GM12872 (cell line): ENCODE measurements around the gene KRTAP12-4.

Experiments
- CTCF ChIP-seq: IDR thresholded peaks from 3 replicates; pipeline ENCODE4 v1.5.1; 2011; ENCODE audit warnings: low read depth, mild to moderate bottlenecking, low read length, moderate library complexity; ENCODE audit not compliant: insufficient read depth

Gene KRTAP12-4

DNA sequence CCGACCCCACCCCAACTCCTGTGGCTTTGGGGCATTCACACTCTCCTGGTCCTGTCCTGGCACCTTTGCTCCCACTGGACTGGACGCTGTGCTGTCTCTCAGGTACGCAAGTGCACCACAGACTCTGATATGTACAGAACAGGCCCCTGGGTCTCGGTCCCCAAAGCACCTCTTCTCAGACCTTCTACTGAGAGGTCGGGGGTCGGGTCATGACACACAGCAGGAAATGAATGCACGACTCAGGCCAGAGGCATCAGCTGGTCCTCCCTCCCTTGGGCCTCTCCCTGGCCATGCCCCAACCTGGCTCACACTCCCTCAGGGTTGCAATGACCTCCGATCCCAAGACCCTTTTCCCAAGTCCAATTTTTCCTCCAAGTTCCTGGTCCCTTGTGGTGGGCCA is 40.7 kb upstream of the KRTAP12-4 start:
- no peak for TF ChIP-seq CTCF

GRCh38 chr21:44694776-44695175 is 40.3 kb upstream of the KRTAP12-4 start:
- TF ChIP-seq CTCF, result no peak

DNA sequence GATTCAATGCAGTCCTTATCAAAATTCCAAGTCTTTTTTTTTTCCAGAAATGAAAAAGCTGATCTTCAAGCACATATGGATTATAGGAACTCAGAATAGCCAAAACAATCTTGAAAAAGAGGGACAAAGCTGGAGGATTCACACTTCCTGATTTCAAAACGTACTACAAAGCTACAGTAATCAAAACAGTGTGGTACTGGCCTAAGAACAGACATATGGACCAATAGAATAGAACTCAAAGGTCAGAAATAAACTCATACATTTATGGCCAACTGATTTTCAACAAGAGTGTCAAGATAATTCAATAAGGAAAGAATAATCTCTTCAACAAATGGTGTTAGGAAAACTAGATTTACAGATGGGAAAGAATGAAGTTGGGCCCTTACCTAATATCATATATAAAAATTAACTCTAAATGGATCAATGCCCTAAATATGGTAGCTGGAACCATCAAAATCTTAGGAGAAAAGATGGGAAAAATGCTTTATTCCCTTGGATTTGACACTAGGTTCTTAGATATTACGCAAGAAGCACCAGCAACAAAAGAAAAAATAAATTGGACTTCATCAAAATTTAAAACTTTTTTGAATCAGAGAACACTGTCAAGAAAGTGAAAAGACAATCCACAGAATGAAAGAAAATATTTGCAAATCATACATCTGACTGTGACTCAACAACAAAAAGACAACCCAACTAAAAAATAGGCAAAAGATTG is 38.5 kb upstream of the KRTAP12-4 start:
- TF ChIP-seq CTCF, result no peak

- no peak for TF ChIP-seq CTCF
These were observed 37.2 kb upstream of the KRTAP12-4 start for GRCh38 chr21:44691686-44692085.

- no peak for TF ChIP-seq CTCF
These were observed 33.2 kb upstream of the KRTAP12-4 start for GRCh38 chr21:44687671-44688070.

- TF ChIP-seq CTCF, result no peak
These were observed 32.5 kb upstream of the KRTAP12-4 start for GRCh38 chr21:44686843-44687561.

DNA sequence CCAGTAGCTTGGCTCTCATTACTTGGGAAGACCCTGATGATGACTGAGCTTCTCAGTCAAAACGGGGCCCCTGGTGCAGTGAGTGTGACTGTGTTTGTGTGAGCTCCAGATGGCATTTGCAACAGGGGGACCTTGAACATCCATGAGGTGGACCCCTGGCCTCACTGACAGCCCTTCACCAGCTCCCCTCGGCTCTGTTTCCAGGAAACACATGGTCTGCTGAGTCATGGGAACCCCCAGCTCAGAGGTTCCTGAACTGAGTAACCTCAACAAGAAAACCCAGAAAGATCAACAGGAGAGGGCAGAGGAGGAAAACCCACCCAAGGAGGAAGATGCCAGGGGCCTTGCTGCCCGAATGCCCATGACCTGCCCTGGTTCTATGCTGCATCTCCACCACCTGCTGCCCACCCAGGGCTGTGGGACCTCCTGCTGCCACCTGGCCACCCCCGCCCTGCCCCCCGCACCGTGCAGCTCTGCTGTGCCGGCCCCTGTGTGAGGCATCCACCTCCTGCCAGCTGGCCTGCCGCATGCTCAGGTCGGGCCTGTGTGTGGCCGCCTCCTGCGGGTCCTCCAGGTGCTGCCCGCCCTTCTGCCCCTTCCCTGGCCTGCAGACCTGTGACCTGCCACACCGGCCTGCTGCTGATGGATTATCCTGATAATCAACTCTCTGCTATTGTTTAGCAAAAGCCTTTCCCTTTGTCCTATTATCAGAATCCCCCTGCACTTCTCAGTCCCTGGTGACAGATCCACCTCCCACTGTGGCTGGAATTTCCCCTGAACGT is 31.7 kb upstream of the KRTAP12-4 start:
- no peak for TF ChIP-seq CTCF
